ENCODE data around the gene GTF2IRD1.
"Not testable (repeated sequence)": the region's sequence is repeated elsewhere in the genome, so short reads cannot be mapped to it uniquely, and the experiment has no call there.

Gene GTF2IRD1

DNA sequence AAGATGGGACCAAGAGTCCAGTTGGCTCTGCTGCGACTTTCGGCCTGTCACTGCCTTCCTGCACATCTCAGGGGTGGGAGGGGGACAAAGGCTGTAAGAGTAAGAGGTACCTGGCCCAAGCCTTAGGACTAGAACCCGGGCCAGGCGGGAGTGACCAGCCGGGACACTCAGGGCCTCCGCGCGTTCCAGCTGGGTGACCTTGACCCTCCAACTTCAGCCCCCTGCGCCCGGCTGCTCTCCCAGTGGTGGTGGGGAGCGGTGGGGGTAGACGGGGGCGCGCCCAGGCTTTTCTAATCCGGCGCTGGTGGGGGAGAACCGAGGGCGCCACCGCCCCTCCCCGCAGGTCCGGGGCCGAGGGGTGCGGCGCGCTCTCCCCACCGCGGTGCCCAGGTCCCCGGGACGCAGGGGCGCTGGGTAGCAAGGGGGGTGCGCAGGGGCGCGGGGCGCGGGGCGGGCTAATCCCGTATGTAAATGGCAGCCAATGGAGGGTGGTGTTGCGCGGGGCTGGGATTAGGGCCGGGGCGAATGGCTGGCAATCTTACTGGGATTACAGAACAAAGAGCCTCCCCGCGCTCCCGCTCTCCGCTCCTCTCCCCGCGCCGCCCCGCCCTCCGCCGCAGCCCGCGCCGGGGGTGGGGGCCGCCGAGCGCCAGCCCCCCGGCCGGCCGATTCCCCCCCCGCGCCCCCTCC is at the start of gene GTF2IRD1:
Gene GTF2IRD1 (plus strand): TSS at position 585 of the 690 bp plus-strand sequence. CDS start 54,175 bp downstream, outside the sequence.
- Histone ChIP-seq H3K9me3 (ENCODE audit: control insufficient read depth, insufficient read depth, low read length) (no peaks in the 10 kb centered on the region; the same call in 1 of the 2 replicates), H3K36me3 (ENCODE audit: insufficient read depth, low read length) (no peaks in the 10 kb centered on the region), H3K4me1 (ENCODE audit: insufficient read depth, low read length) (peaks cover 4% of the 10 kb centered on the region), H3K9ac (ENCODE audit: low read depth, low read length) (peak within 1 kb of the TSS; percentile 76)

DNA sequence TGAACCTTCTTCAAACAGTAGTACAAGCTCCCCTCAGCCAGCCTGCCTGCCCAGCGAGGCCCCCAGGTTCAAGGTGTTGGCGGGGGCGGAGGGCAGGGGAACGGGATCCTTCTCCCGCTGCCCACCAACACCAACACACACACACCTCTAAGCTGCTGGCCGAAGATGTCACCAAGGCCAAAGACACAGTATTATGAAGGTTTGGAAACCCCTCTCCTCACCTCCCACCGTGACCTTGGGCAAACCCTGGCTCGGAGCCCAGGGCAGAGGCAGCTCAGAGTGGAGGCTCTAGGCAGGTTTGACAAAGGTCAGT is 49.4 kb upstream of the GTF2IRD1 start:
- H3K4me1 ChIP-seq (ENCODE audit: insufficient read depth, low read length): no peaks in the 10 kb centered on the region; the same call in 1 of the 2 replicates
- H3K9me3 ChIP-seq (ENCODE audit: control insufficient read depth, insufficient read depth, low read length): no peaks in the 10 kb centered on the region
- H3K36me3 ChIP-seq (ENCODE audit: insufficient read depth, low read length): no peaks in the 10 kb centered on the region; the same call in 1 of the 2 replicates
- H3K9ac ChIP-seq (ENCODE audit: low read depth, low read length): no peak overlapping the region

- Histone ChIP-seq H3K9ac (ENCODE audit: low read depth, low read length) (no peak overlapping the region), H3K36me3 (ENCODE audit: insufficient read depth, low read length) (no peaks in the 10 kb centered on the region; the same call in 1 of the 2 replicates), H3K4me1 (ENCODE audit: insufficient read depth, low read length) (no peaks in the 10 kb centered on the region; the same call in 1 of the 2 replicates), H3K9me3 (ENCODE audit: control insufficient read depth, insufficient read depth, low read length) (no peaks in the 10 kb centered on the region)
These were observed 49.0 kb upstream of the GTF2IRD1 start for GRCh38 chr7:74404741-74405140.

- H3K9ac ChIP-seq (ENCODE audit: low read depth, low read length): no peak overlapping the region
- H3K4me1 ChIP-seq (ENCODE audit: insufficient read depth, low read length): no peaks in the 10 kb centered on the region; the same call in 1 of the 2 replicates
- H3K36me3 ChIP-seq (ENCODE audit: insufficient read depth, low read length): no peaks in the 10 kb centered on the region; the same call in 1 of the 2 replicates
- H3K9me3 ChIP-seq (ENCODE audit: control insufficient read depth, insufficient read depth, low read length): no peaks in the 10 kb centered on the region
These were observed 48.4 kb upstream of the GTF2IRD1 start for GRCh38 chr7:74405191-74405898.

DNA sequence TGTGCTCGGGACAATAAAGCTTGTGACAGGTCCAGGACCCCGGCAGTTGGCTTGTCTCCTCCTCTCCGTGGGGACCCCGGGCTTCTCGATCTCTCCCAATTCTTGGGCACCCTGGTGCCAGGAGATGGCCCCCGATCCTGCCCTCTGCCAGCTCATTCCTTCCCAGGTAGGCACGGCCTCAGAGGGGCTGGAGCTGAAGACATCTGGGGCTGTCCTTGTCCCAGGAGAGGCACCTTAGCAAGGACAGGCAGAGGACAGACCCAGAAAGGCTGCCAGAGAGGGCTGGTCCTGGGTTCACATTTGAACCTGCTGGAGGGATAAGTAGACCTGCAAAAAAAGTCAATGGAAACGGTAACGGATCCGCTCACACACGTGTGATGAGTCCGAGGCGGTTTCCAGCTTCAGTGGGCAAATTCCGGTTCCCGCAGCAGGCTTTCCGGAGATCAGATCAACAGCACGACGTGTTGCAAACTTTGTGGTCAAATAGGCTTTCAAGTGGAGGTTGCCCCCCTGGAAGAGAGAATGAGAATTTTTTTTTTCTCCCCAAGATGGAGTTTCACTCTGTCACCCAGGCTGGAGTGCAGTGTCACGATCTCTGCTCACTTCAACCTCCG is 47.7 kb upstream of the GTF2IRD1 start:
- H3K4me1 ChIP-seq (ENCODE audit: insufficient read depth, low read length): no peaks in the 10 kb centered on the region; the same call in 1 of the 2 replicates
- no peak overlapping the region for H3K9ac ChIP-seq (ENCODE audit: low read depth, low read length)
- no peaks in the 10 kb centered on the region for H3K9me3 ChIP-seq (ENCODE audit: control insufficient read depth, insufficient read depth, low read length)
- no peaks in the 10 kb centered on the region; the same call in 1 of the 2 replicates for H3K36me3 ChIP-seq (ENCODE audit: insufficient read depth, low read length)

DNA sequence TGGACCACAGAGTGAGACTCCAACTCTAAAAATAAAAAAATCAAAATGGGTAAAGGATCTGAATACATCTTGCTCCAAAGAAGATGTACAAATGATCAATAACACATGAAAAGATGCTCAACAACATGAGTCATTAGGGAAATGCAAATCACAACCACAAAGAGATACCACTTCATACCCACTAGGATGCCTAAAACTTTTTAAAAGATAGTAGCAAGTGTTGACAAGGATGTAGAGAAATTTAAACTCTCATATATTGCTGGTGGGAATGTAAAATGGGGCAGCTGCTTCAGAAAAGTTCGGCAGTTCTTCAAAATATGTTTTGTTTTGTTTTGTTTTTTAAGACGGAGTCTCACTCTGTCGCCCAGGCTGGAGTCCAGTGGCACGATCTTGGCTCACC is 45.7 kb upstream of the GTF2IRD1 start:
- H3K9me3 ChIP-seq (ENCODE audit: control insufficient read depth, insufficient read depth, low read length): no peaks in the 10 kb centered on the region
- H3K9ac ChIP-seq (ENCODE audit: low read depth, low read length): no peak overlapping the region
- no peaks in the 10 kb centered on the region; the same call in 1 of the 2 replicates for H3K4me1 ChIP-seq (ENCODE audit: insufficient read depth, low read length)
- H3K36me3 ChIP-seq (ENCODE audit: insufficient read depth, low read length): no peaks in the 10 kb centered on the region

GRCh38 chr7:74409571-74409970 is 44.1 kb upstream of the GTF2IRD1 start:
- H3K9me3 ChIP-seq (ENCODE audit: control insufficient read depth, insufficient read depth, low read length): no peaks in the 10 kb centered on the region
- no peaks in the 10 kb centered on the region for H3K36me3 ChIP-seq (ENCODE audit: insufficient read depth, low read length)
- H3K9ac ChIP-seq (ENCODE audit: low read depth, low read length): no peak overlapping the region
- H3K4me1 ChIP-seq (ENCODE audit: insufficient read depth, low read length): no peaks in the 10 kb centered on the region; the same call in 1 of the 2 replicates

- Histone ChIP-seq H3K36me3 (ENCODE audit: insufficient read depth, low read length) (no peaks in the 10 kb centered on the region), H3K9me3 (ENCODE audit: control insufficient read depth, insufficient read depth, low read length) (no peaks in the 10 kb centered on the region), H3K9ac (ENCODE audit: low read depth, low read length) (no peak overlapping the region), H3K4me1 (ENCODE audit: insufficient read depth, low read length) (no peaks in the 10 kb centered on the region)
These were observed 42.9 kb upstream of the GTF2IRD1 start for GRCh38 chr7:74410772-74411171.

DNA sequence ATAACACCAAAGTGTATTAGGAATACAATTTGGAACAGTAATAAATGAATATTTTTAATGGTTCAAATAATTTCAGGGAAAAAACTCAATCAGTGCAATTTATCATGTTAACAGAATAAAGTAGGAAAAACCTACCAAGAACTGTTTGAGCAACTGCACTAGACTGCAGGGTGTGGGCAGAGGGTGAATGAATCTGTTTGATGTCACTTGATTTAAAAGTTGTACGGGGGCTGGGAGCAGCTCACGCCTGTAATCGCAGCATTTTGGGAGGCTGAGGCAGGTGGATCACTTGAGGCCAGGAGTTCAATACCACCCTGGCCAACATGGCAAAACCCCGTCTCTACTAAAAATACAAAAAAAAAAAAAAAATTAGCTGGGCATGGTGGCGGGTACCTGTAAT is 42.1 kb upstream of the GTF2IRD1 start:
- not testable (repeated sequence) for H3K9me3 ChIP-seq (ENCODE audit: control insufficient read depth, insufficient read depth, low read length); H3K4me1 ChIP-seq (ENCODE audit: insufficient read depth, low read length); H3K9ac ChIP-seq (ENCODE audit: low read depth, low read length); H3K36me3 ChIP-seq (ENCODE audit: insufficient read depth, low read length)

DNA sequence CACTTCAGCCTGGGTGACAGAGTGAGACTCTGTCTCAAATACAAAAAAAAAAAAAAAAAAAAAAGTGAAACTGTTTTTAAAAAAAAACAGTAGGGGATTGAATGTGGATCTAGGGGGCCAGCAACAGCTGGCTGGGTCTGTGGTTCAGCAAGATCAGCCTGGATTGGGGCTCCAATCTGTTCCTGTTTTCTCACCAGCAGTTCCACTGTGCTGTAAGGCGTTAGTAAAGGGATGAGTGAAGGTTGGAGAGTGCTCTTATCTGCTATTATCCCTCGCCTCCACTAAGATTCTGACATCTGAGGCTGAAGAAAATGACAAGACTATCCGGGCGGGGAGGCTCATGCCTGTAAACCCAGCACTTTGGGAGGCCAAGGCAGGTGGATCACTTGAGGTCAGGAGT is 41.6 kb upstream of the GTF2IRD1 start:
- H3K9ac ChIP-seq (ENCODE audit: low read depth, low read length): no peak overlapping the region
- H3K4me1 ChIP-seq (ENCODE audit: insufficient read depth, low read length): no peaks in the 10 kb centered on the region
- H3K9me3 ChIP-seq (ENCODE audit: control insufficient read depth, insufficient read depth, low read length): no peaks in the 10 kb centered on the region
- no peaks in the 10 kb centered on the region for H3K36me3 ChIP-seq (ENCODE audit: insufficient read depth, low read length)

DNA sequence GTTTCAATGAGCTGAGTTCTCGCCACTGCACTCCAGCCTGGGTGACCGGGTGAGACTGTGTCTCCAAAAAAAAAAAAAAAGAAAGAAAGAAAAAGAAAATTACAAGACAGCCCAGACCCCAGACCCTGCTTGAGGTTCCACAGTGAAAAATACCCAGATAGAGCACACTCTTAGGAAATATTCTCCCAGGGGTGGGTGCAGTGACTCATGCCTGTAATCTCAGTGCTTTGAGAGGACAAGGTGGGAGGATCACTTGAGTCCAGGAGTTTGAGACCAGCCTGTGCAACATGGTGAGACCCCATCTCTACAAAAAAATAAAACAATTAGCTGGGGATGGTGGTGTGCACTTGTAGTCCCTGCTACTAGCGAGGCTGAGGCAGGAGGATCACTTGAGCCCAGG is 41.1 kb upstream of the GTF2IRD1 start:
- H3K4me1 ChIP-seq (ENCODE audit: insufficient read depth, low read length): no peaks in the 10 kb centered on the region; the same call in 1 of the 2 replicates

DNA sequence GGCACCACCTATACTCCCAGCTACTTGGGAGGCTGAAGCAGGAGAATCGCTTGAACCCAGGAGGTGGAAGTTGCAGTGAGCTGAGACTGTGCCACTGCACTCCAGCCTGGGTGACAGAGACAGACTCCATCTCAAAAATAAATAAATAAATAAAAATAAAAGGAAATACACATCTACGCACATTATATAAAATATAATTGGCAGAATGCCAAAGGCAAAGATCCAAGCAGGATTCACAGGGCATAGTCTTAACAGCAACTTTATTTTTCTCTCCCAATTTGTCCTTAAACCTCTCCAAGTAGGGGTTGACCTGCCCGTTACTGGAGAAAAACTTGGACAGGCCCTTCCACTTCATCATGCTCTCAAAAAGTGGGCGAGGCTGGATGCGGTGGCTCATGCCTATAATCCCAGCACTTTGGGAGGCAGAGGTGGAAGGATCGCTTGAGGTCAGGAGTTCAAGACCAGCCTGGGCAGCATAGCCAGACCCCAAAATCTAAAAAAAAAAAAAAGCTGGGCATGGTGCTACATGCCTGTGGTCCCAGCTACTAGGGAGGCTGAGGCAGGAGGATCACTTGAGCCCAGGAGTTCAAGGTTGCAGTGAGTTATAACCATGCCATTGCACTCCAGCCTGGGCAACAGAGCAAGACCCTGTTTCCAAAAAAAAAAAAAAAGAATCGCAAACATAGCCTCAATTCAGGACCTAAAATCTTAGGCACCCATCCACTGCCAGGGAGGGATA is 38.9 kb upstream of the GTF2IRD1 start:
- H3K9ac ChIP-seq (ENCODE audit: low read depth, low read length); H3K9me3 ChIP-seq (ENCODE audit: control insufficient read depth, insufficient read depth, low read length); H3K36me3 ChIP-seq (ENCODE audit: insufficient read depth, low read length); H3K4me1 ChIP-seq (ENCODE audit: insufficient read depth, low read length): not testable (repeated sequence)

More for the DNA sequence above, 41.1 kb upstream of the GTF2IRD1 start:
- Histone ChIP-seq H3K9me3 (ENCODE audit: control insufficient read depth, insufficient read depth, low read length) (no peaks in the 10 kb centered on the region), H3K9ac (ENCODE audit: low read depth, low read length) (no peak overlapping the region), H3K36me3 (ENCODE audit: insufficient read depth, low read length) (no peaks in the 10 kb centered on the region)

GRCh38 chr7:74417419-74417971 is 36.2 kb upstream of the GTF2IRD1 start:
- Histone ChIP-seq H3K9ac (ENCODE audit: low read depth, low read length) (no peak overlapping the region), H3K9me3 (ENCODE audit: control insufficient read depth, insufficient read depth, low read length) (no peaks in the 10 kb centered on the region), H3K4me1 (ENCODE audit: insufficient read depth, low read length) (no peaks in the 10 kb centered on the region; the same call in 1 of the 2 replicates), H3K36me3 (ENCODE audit: insufficient read depth, low read length) (no peaks in the 10 kb centered on the region)

GRCh38 chr7:74418076-74418475 is 35.6 kb upstream of the GTF2IRD1 start:
- no peaks in the 10 kb centered on the region; the same call in 1 of the 2 replicates for H3K4me1 ChIP-seq (ENCODE audit: insufficient read depth, low read length)
- H3K36me3 ChIP-seq (ENCODE audit: insufficient read depth, low read length): no peaks in the 10 kb centered on the region
- no peaks in the 10 kb centered on the region for H3K9me3 ChIP-seq (ENCODE audit: control insufficient read depth, insufficient read depth, low read length)
- no peak overlapping the region for H3K9ac ChIP-seq (ENCODE audit: low read depth, low read length)
